Esophagus muscularis mucosa (tissue), 3 donors: ENCODE data around the gene NFASC.

Experiments
- POLR2A ChIP-seq: fragments of 450-650 bp; IDR thresholded peaks from one replicate; pipeline ENCODE4 v1.6.1; 2017; ENCODE audit warnings: antibody characterized with exemption, moderate library complexity, mild to moderate bottlenecking, low read depth
- POLR2AphosphoS5 ChIP-seq, 2 donors: sonication (generic); formaldehyde crosslinking; IDR thresholded peaks; one replicate each; pipeline ENCODE4 v1.6.1; 2017; ENCODE audit warnings: antibody characterized with exemption in 2 of 2
- TF ChIP-seq, protein P1 (sequence below), 3 experiments: fragments of 200-600 bp in 2 of 3; fragments of 450-650 bp in 1 of 3; sonication (generic) in 2 of 3; IDR thresholded peaks; one replicate each; pipeline ENCODE4 v1.5.1; 2017 to 2019; ENCODE audit warnings: antibody characterized with exemption in 3 of 3, mild to moderate bottlenecking in 2 of 3, moderate library complexity in 1 of 3

DNA sequence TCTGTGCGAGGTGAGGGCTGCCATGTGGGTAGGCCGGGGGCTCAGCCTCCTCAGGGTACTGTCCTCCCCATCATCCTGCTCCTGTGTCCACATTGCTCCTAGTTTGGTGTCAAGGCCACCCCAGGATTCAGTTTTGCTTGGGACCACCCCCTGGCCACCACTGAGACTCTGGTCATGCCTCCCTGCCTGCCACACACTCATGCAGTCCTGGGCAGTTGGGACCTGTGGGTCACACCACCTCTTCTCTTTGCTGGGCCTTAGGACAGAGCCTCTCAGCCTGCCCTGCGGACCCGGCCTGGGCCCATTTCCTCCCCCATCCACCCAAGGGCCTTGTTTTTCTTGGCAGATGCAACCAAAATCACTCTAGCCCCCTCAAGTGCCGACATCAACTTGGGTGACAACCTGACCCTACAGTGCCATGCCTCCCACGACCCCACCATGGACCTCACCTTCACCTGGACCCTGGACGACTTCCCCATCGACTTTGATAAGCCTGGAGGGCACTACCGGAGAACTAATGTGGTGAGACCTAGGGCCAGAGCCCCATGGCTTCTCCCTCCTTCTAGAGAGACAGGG, 194.2 kb downstream of the NFASC start:
- TF ChIP-seq POLR2A (no peak), POLR2AphosphoS5 (IDR thresholded peaks at IDR 0.05) (no peak)
- TF ChIP-seq, protein P1, sequence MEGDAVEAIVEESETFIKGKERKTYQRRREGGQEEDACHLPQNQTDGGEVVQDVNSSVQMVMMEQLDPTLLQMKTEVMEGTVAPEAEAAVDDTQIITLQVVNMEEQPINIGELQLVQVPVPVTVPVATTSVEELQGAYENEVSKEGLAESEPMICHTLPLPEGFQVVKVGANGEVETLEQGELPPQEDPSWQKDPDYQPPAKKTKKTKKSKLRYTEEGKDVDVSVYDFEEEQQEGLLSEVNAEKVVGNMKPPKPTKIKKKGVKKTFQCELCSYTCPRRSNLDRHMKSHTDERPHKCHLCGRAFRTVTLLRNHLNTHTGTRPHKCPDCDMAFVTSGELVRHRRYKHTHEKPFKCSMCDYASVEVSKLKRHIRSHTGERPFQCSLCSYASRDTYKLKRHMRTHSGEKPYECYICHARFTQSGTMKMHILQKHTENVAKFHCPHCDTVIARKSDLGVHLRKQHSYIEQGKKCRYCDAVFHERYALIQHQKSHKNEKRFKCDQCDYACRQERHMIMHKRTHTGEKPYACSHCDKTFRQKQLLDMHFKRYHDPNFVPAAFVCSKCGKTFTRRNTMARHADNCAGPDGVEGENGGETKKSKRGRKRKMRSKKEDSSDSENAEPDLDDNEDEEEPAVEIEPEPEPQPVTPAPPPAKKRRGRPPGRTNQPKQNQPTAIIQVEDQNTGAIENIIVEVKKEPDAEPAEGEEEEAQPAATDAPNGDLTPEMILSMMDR (IDR thresholded peaks at IDR 0.05) = no peak
